Measurements from ENCODE around the gene MLANA. TPM values are rescaled to one million over a fixed set of nuclear protein-coding genes. Genes with fewer than 3 reads are reported as not detected.

The MLANA gene
- total RNA-seq, 1 experiment from 2014 or later = not detected

DNA sequence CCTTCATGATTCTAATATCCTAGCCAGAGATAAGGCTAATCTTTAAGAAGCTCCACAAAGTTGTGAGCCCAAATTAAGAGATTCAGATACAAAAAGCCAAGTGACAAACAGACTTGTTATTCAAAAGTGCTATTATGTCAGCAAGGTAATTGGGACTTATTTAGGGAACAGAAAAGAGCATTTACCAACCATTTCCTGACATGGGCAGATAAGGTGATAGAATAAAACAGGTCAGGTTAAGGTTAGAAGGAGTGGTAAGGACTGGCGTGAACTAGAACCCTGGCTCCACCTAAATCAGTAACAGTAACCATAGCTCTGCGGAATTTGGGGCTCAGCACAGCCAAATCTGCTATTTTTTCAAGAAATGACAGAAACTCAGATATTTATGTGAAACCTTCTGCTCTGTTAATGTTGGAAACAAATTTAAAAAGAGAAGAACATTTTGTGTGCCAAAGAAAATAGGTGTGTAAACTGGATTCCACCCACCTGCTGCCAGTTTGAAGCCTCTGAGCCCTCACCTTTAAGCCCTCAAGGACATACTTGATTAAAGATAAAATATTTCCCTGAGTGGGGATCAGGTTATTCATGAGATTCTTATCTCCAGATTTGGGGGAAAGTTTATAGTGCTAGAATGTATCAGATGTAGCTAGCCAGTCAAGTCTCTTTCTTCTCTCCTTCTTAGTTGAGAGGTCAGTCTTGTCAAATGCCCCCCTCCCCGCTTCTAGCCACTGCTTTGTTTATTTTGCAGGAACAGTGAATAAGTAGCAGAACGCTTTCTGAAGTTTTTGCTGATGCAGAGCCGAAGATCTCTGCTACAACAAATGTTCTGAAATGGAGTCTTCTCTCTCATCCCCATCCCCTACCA lies 47.5 kb upstream of the MLANA start:
- peaks cover 5% of the 10 kb centered on the region; the same call in 1 of the 2 replicates for H3K36me3 Mint-ChIP-seq
- peaks cover 36% of the 10 kb centered on the region for H3K4me1 Mint-ChIP-seq
- H3K9me3 Mint-ChIP-seq = peaks cover 10% of the 10 kb centered on the region
- no peaks in the 10 kb centered on the region for H3K27me3 Mint-ChIP-seq (ENCODE audit: low read depth)
- ChIA-PET CTCF (interaction anchor here (1.0 to 1.4 kb wide), 2 partner anchors 10 kb away, joined by 5 to 6 read pairs; partner anchors contain the start of gene ERMP1), POLR2A (no interaction called here)
- TF ChIP-seq RORB (CRISPR knock-in tag; IDR thresholded peaks at IDR 0.05) = no peak
- no peak overlapping the region for H3K4me3 Mint-ChIP-seq
- no peak; the same call in 1 of the 2 replicates for ATAC-seq
- H3K27ac Mint-ChIP-seq = no peak overlapping the region
- DNase-seq (ENCODE audit: low spot score) = no peak

DNA sequence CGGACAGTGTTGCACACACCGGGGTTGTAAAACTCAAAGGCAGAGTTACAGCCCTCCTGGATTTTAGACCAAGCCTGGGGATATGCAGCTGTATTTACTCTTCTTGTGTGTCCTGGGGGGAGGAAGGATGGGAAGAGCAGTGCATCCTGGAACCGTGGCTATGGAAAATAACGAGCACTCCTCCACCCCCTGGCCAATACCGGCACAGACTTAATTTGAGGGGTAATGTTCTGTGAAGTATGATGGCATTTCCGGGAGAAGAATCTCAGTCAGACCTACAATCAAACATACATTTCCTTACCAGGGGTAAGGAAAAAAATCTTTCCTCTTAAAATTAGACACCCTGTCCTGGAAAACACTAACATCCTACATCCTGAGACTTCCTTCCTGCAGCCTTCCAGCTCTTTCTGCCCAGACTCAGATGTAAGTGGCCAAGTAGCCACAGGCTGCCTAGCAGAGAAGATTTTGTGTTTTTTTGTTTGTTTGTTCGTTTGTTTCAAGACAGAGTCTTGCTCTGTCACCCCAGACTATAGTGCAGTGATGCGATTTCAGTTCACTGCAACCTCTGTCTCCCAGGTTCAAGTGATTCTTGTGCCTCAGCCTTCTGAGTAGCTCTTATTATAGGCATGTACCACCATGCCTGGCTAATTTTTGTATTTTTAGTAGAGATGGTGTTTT lies 46.8 kb upstream of the MLANA start:
- peak; percentile 69 for ATAC-seq
- CTCF ChIA-PET = interaction anchor here (1.4 kb wide), 1 partner anchor 11 kb away, joined by 6 read pairs; the partner anchor contains the start of gene ERMP1
- POLR2A ChIA-PET = no interaction called here
- H3K27ac Mint-ChIP-seq = no peak overlapping the region
- peaks cover 5% of the 10 kb centered on the region; the same call in 1 of the 2 replicates for H3K36me3 Mint-ChIP-seq
- H3K4me3 Mint-ChIP-seq = no peak overlapping the region
- H3K27me3 Mint-ChIP-seq (ENCODE audit: low read depth) = no peaks in the 10 kb centered on the region
- TF ChIP-seq FOXP1 (CRISPR knock-in tag; IDR thresholded peaks at IDR 0.05; ENCODE audit: borderline replicate concordance) (no peak), TP53 (CRISPR knock-in tag; IDR thresholded peaks at IDR 0.05) (no peak), ATF1 (CRISPR knock-in tag; IDR thresholded peaks at IDR 0.05) (no peak), CREM (CRISPR knock-in tag; IDR thresholded peaks at IDR 0.05) (no peak), ZNF232 (CRISPR knock-in tag; IDR thresholded peaks at IDR 0.05) (no peak), NFATC4 (CRISPR knock-in tag; IDR thresholded peaks at IDR 0.05) (no peak), NR1H2 (CRISPR knock-in tag; IDR thresholded peaks at IDR 0.05) (no peak), RORB (CRISPR knock-in tag; IDR thresholded peaks at IDR 0.05) (no peak), GTF2I (CRISPR knock-in tag; conservative IDR thresholded peaks at IDR 0.05) (no peak)
- TF ChIP-seq, protein P1, sequence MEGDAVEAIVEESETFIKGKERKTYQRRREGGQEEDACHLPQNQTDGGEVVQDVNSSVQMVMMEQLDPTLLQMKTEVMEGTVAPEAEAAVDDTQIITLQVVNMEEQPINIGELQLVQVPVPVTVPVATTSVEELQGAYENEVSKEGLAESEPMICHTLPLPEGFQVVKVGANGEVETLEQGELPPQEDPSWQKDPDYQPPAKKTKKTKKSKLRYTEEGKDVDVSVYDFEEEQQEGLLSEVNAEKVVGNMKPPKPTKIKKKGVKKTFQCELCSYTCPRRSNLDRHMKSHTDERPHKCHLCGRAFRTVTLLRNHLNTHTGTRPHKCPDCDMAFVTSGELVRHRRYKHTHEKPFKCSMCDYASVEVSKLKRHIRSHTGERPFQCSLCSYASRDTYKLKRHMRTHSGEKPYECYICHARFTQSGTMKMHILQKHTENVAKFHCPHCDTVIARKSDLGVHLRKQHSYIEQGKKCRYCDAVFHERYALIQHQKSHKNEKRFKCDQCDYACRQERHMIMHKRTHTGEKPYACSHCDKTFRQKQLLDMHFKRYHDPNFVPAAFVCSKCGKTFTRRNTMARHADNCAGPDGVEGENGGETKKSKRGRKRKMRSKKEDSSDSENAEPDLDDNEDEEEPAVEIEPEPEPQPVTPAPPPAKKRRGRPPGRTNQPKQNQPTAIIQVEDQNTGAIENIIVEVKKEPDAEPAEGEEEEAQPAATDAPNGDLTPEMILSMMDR (IDR thresholded peaks at IDR 0.05) = no peak
- TF ChIP-seq, protein P2, sequence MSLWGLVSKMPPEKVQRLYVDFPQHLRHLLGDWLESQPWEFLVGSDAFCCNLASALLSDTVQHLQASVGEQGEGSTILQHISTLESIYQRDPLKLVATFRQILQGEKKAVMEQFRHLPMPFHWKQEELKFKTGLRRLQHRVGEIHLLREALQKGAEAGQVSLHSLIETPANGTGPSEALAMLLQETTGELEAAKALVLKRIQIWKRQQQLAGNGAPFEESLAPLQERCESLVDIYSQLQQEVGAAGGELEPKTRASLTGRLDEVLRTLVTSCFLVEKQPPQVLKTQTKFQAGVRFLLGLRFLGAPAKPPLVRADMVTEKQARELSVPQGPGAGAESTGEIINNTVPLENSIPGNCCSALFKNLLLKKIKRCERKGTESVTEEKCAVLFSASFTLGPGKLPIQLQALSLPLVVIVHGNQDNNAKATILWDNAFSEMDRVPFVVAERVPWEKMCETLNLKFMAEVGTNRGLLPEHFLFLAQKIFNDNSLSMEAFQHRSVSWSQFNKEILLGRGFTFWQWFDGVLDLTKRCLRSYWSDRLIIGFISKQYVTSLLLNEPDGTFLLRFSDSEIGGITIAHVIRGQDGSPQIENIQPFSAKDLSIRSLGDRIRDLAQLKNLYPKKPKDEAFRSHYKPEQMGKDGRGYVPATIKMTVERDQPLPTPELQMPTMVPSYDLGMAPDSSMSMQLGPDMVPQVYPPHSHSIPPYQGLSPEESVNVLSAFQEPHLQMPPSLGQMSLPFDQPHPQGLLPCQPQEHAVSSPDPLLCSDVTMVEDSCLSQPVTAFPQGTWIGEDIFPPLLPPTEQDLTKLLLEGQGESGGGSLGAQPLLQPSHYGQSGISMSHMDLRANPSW (CRISPR knock-in tag; conservative IDR thresholded peaks at IDR 0.05; ENCODE audit: low read depth) = no peak
- TF ChIP-seq, protein P3, sequence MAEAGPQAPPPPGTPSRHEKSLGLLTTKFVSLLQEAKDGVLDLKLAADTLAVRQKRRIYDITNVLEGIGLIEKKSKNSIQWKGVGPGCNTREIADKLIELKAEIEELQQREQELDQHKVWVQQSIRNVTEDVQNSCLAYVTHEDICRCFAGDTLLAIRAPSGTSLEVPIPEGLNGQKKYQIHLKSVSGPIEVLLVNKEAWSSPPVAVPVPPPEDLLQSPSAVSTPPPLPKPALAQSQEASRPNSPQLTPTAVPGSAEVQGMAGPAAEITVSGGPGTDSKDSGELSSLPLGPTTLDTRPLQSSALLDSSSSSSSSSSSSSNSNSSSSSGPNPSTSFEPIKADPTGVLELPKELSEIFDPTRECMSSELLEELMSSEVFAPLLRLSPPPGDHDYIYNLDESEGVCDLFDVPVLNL (CRISPR knock-in tag; IDR thresholded peaks at IDR 0.05; ENCODE audit: borderline replicate concordance, low read depth) = no peak
- TF ChIP-seq, protein P4, sequence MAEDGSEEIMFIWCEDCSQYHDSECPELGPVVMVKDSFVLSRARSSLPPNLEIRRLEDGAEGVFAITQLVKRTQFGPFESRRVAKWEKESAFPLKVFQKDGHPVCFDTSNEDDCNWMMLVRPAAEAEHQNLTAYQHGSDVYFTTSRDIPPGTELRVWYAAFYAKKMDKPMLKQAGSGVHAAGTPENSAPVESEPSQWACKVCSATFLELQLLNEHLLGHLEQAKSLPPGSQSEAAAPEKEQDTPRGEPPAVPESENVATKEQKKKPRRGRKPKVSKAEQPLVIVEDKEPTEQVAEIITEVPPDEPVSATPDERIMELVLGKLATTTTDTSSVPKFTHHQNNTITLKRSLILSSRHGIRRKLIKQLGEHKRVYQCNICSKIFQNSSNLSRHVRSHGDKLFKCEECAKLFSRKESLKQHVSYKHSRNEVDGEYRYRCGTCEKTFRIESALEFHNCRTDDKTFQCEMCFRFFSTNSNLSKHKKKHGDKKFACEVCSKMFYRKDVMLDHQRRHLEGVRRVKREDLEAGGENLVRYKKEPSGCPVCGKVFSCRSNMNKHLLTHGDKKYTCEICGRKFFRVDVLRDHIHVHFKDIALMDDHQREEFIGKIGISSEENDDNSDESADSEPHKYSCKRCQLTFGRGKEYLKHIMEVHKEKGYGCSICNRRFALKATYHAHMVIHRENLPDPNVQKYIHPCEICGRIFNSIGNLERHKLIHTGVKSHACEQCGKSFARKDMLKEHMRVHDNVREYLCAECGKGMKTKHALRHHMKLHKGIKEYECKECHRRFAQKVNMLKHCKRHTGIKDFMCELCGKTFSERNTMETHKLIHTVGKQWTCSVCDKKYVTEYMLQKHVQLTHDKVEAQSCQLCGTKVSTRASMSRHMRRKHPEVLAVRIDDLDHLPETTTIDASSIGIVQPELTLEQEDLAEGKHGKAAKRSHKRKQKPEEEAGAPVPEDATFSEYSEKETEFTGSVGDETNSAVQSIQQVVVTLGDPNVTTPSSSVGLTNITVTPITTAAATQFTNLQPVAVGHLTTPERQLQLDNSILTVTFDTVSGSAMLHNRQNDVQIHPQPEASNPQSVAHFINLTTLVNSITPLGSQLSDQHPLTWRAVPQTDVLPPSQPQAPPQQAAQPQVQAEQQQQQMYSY (CRISPR knock-in tag; IDR thresholded peaks at IDR 0.05) = no peak
- H3K4me1 Mint-ChIP-seq = peaks cover 34% of the 10 kb centered on the region
- DNase-seq (ENCODE audit: low spot score) = no peak
- H3K9me3 Mint-ChIP-seq = peaks cover 10% of the 10 kb centered on the region
